Panc1 (cell line): ENCODE data around the gene SQOR. TPM values are rescaled to one million over a fixed set of nuclear protein-coding genes. Genes with fewer than 3 reads are reported as not detected.

Experiments
- ATAC-seq: fragments of 200-7000 bp; cut with Tn5 transposase; 2 replicates; pipeline ENCODE4 v1.9.1; 2020; ENCODE audit warnings: mild to moderate bottlenecking, moderate library complexity
- BruUV-seq: library from RNA; stranded (reverse); fragments of 400-500 nt; replicated peaks from 2 replicates; lab custom pipeline; 2021; lab: Mats Ljungman, UMichigan
- CTCF ChIA-PET: fragments of 300-600 bp; sonication (Branson Sonifier 250); formaldehyde crosslinking; loops from one replicate; lab custom pipeline; 2022; ENCODE audit warnings: antibody characterized with exemption; lab: Charles Lee
- POLR2A ChIA-PET: fragments of 300-600 bp; sonication (Branson Sonifier 250); formaldehyde crosslinking; loops from one replicate; lab custom pipeline; 2022; ENCODE audit warnings: antibody characterized with exemption; lab: Charles Lee
- DNase-seq: peaks from one replicate; pipeline ENCODE4 v3.0.0-alpha.2; 2010; ENCODE audit warnings: low read depth, low spot score
- H3K27ac ChIP-seq: 2 replicates; pipeline ENCODE4 v1.5.1; 2011; ENCODE audit warnings: mild to moderate bottlenecking, low read length, inconsistent platforms
- H3K27me3 ChIP-seq: fragments of 200-500 bp; sonication (Bioruptor generic); 2 replicates; pipeline ENCODE4 v1.6.0; 2014; ENCODE audit warnings: low read length, inconsistent platforms; ENCODE audit not compliant: control insufficient read depth, insufficient read depth
- H3K36me3 ChIP-seq: fragments of 200-500 bp; sonication (Bioruptor generic); 2 replicates; pipeline ENCODE4 v1.5.1; 2014; ENCODE audit warnings: inconsistent platforms, mild to moderate bottlenecking, low read length, moderate library complexity; ENCODE audit not compliant: control insufficient read depth, insufficient read depth
- H3K4me1 ChIP-seq: 2 replicates; pipeline ENCODE4 v1.5.1; 2011; ENCODE audit warnings: inconsistent platforms, mild to moderate bottlenecking, low read length, moderate library complexity; ENCODE audit not compliant: control insufficient read depth, insufficient read depth
- H3K4me3 ChIP-seq, 2 experiments: 2 replicates each; pipeline ENCODE4 v1.5.1; 2011 to 2012; ENCODE audit warnings: low read depth in 2 of 2, low read length in 2 of 2, mild to moderate bottlenecking in 2 of 2, inconsistent platforms in 1 of 2, moderate library complexity in 1 of 2
- H3K9me3 ChIP-seq: fragments of 200-500 bp; sonication (Bioruptor generic); 2 replicates; pipeline ENCODE4 v1.5.1; 2014; ENCODE audit warnings: low read depth, mild to moderate bottlenecking, inconsistent platforms, low read length, moderate library complexity; ENCODE audit not compliant: control insufficient read depth, insufficient read depth
- CTCF ChIP-seq: fragments of 450-650 bp; IDR thresholded peaks from 2 replicates; pipeline ENCODE4 v1.5.1; 2017; ENCODE audit warnings: mild to moderate bottlenecking
- POLR2AphosphoS5 ChIP-seq: IDR thresholded peaks from 2 replicates; pipeline ENCODE4 v1.6.1; 2012; ENCODE audit warnings: mild to moderate bottlenecking, low read depth, low read length, moderate library complexity
- REST ChIP-seq, 2 experiments: IDR thresholded peaks; 2 replicates each; pipeline ENCODE4 v1.6.1; 2011 to 2012; ENCODE audit warnings: low read depth in 2 of 2, control low read depth in 1 of 2, low read length in 1 of 2, mild to moderate bottlenecking in 1 of 2, moderate library complexity in 1 of 2; ENCODE audit not compliant: insufficient read depth in 1 of 2
- SIN3A ChIP-seq: IDR thresholded peaks from 2 replicates; pipeline ENCODE4 v1.6.1; 2012; ENCODE audit warnings: low read depth, mild to moderate bottlenecking, low read length, moderate library complexity, borderline replicate concordance; ENCODE audit not compliant: insufficient read depth
- TCF7L2 ChIP-seq: IDR thresholded peaks from 2 replicates; pipeline ENCODE4 v1.6.1; 2011; ENCODE audit warnings: mild to moderate bottlenecking, low read depth, low read length, inconsistent platforms
- in situ Hi-C: cut with HindIII; loops from 2 replicates; pipeline ENCODE4 v1.10.0; 2016; ENCODE audit warnings: low sequenced_read_pairs, low pct_unique_long_range_greater_than_20kb
- intact Hi-C: fragments of 100-400 bp; cut with micrococcal nuclease; formaldehyde crosslinking; loops from one replicate; pipeline ENCODE4 v1.10.0; 2022; ENCODE audit not compliant: unreplicated experiment
- total RNA-seq: library from RNA; stranded (reverse); gene quantifications from one replicate; pipeline ENCODE4 v1.2.1, GENCODE V29; 2021; ENCODE audit not compliant: unreplicated experiment

SQOR gene
- total RNA-seq, 1 experiment from 2014 or later, result 62.2 TPM

- Histone ChIP-seq H3K36me3 (no peaks in the 10 kb centered on the region), H3K27ac (no peak overlapping the region), H3K4me3 (no peak overlapping the region), H3K9me3 (no peaks in the 10 kb centered on the region), H3K4me1 (no peaks in the 10 kb centered on the region), H3K27me3 (no peaks in the 10 kb centered on the region)
- ATAC-seq (no peak), DNase-seq (no peak)
- BruUV-seq, result no TSS peak
- TF ChIP-seq TCF7L2, result no peak
- no peak for TF ChIP-seq POLR2AphosphoS5
- no peak for TF ChIP-seq SIN3A
- no peak for TF ChIP-seq REST (IDR thresholded peaks at IDR 0.05; ENCODE audit: insufficient read depth in 1 of 2, low read depth in 2 of 2, low read length in 1 of 2)
- TF ChIP-seq CTCF, result no peak
- ChIA-PET POLR2A (no interaction called here), CTCF (interaction anchor here (0.6 kb wide), 1 partner anchor 50 kb away, joined by 3 read pairs; no protein-coding TSS in a partner anchor)
- intact Hi-C loops (no loop called here), in situ Hi-C loops (no loop called here)
Measured at GRCh38 chr15:45603881-45604280, 30.9 kb upstream of the SQOR start.

- Histone ChIP-seq H3K27ac (no peak overlapping the region), H3K36me3 (no peaks in the 10 kb centered on the region), H3K4me3 (no peak overlapping the region), H3K27me3 (no peaks in the 10 kb centered on the region), H3K4me1 (no peaks in the 10 kb centered on the region), H3K9me3 (no peaks in the 10 kb centered on the region)
- CTCF ChIA-PET, result no interaction called here
- no peak for TF ChIP-seq CTCF
- no peak for TF ChIP-seq REST (IDR thresholded peaks at IDR 0.05; ENCODE audit: insufficient read depth in 1 of 2, low read depth in 2 of 2, low read length in 1 of 2)
- TF ChIP-seq TCF7L2, result no peak
- TF ChIP-seq SIN3A, result no peak
- TF ChIP-seq POLR2AphosphoS5, result no peak
- no TSS peak for BruUV-seq
- intact Hi-C loops (no loop called here), in situ Hi-C loops (no loop called here)
- POLR2A ChIA-PET, result interaction anchor here (0.6 kb wide), 1 partner anchor 49 kb away, joined by 7 read pairs; no protein-coding TSS in a partner anchor
- ATAC-seq (no peak), DNase-seq (no peak)
Measured at GRCh38 chr15:45604326-45604725, 30.5 kb upstream of the SQOR start.
